ENCODE measurements around the gene PEX6.
"Not testable (repeated sequence)": the region's sequence is repeated elsewhere in the genome, so short reads cannot be mapped to it uniquely, and the experiment has no call there.

Gene PEX6

GRCh38 chr6:42978839-42979522, at the start of gene PEX6:
Gene PEX6, minus strand, starts transcription at chr6:42979181. Its CDS starts 31 bp downstream, at chr6:42979150.
- DNase-seq, result peak; percentile 90

GRCh38 chr6:43026365-43026764, 47.4 kb upstream of the PEX6 start:
- DNase-seq, result no peak

- no peak for DNase-seq
Measured at GRCh38 chr6:43024436-43024835, 45.5 kb upstream of the PEX6 start.

GRCh38 chr6:43021270-43022047, 42.5 kb upstream of the PEX6 start, which contains the start of gene RRP36:
Gene RRP36, plus strand, starts transcription at chr6:43021623. Its CDS starts 32 bp downstream, at chr6:43021655.
- peak; percentile 80 for DNase-seq

- no peak for DNase-seq
Measured at GRCh38 chr6:43020847-43021246, 41.9 kb upstream of the PEX6 start.

- DNase-seq, result no peak
Measured at GRCh38 chr6:43020052-43020705, 41.2 kb upstream of the PEX6 start.

GRCh38 chr6:43019152-43019551, 40.2 kb upstream of the PEX6 start:
- no peak for DNase-seq

- DNase-seq, result no peak
Measured at GRCh38 chr6:43016943-43017334, 38.0 kb upstream of the PEX6 start.

- DNase-seq, result no peak
Measured at GRCh38 chr6:43016176-43016942, 37.4 kb upstream of the PEX6 start.

- no peak for DNase-seq
Measured at GRCh38 chr6:43014434-43014909, 35.5 kb upstream of the PEX6 start.

- peak; percentile 100 for DNase-seq
Measured at GRCh38 chr6:43013843-43014433, 35.0 kb upstream of the PEX6 start, which contains the start of the genes KLHDC3 and MEA1. Gene KLHDC3, plus strand, starts transcription at chr6:43014249. Its CDS starts 2,944 bp downstream, at chr6:43017193. Gene MEA1, minus strand, starts transcription at chr6:43013946. Its CDS starts 133 bp downstream, at chr6:43013813.

GRCh38 chr6:43013097-43013842, 34.3 kb upstream of the PEX6 start:
- DNase-seq, result no peak

GRCh38 chr6:43012364-43012763, 33.4 kb upstream of the PEX6 start:
- DNase-seq, result no peak

GRCh38 chr6:43011207-43011606, 32.2 kb upstream of the PEX6 start:
- no peak for DNase-seq

GRCh38 chr6:43009124-43009523, 30.1 kb upstream of the PEX6 start:
- DNase-seq, result peak; percentile 39

GRCh38 chr6:43007126-43007525, 28.1 kb upstream of the PEX6 start:
- DNase-seq, result no peak

GRCh38 chr6:43006251-43006650, 27.3 kb upstream of the PEX6 start:
- DNase-seq, result no peak

- DNase-seq, result no peak
Measured at GRCh38 chr6:43005844-43006243, 26.9 kb upstream of the PEX6 start.

GRCh38 chr6:43001843-43002242, 22.9 kb upstream of the PEX6 start:
- DNase-seq, result no peak

GRCh38 chr6:42998205-42998604, 19.2 kb upstream of the PEX6 start:
- DNase-seq, result not testable (repeated sequence)

GRCh38 chr6:42996513-42996912, 17.5 kb upstream of the PEX6 start:
- no peak for DNase-seq

Measured in stimulated activated CD4-positive, alpha-beta T cell treated with anti-CD3 and anti-CD28 coated beads, Interleukin-4, amount 100 ng/mL, for 24 hours (primary cell).